ENCODE data around the gene AMOTL1. TPM values are rescaled to one million over a fixed set of nuclear protein-coding genes. Genes with fewer than 3 reads are reported as not detected.

The AMOTL1 gene
- polyA plus RNA-seq, 1 of the 3 experiments (the other 2 are of a cell fraction), result 10.7 TPM

DNA sequence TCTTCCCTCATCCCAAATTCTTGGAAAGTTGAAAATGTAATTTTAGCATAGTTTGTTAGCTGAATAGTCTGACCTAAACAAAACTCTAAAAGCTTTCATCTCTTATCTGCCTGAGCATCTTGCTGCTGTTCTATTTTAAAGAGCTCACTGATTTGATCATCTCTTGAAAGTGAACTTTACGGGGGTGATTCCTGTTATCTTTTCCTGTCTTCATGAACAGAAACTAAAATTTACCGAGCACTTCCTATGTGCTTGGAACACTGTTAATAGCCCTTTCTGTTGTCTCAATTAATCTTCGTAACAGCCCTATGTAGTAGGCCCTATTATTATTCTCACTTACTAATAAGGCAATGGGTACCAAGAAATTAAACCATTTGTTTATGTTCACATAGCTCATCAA is 12.3 kb downstream of the AMOTL1 start:
- WGBS (ENCODE audit: low lambda C conversion rate), result 12% methylated on average over 3 of the region's 3 CpGs
- Histone ChIP-seq H3K9ac (peak overlapping the region; percentile 54; the same call in 1 of the 2 replicates), H3K4me1 (ENCODE audit: control insufficient read depth in 1 of 2, insufficient read depth in 2 of 2, low read depth in 1 of 2, low read length in 1 of 2) (peaks cover 30 to 56% of the 10 kb centered on the region in 2 experiments), H4K20me1 (ENCODE audit: insufficient read depth) (no peaks in the 10 kb centered on the region), H3K79me2 (ENCODE audit: insufficient read depth) (peaks cover 100% of the 10 kb centered on the region), H3K9me2 (no peaks in the 10 kb centered on the region), H2AFZ (ENCODE audit: low read depth) (0 out of 2 replicates have a peak overlapping the region, but pooled peaks have one; percentile 11), H3K27ac (ENCODE audit: low read depth in 2 of 2, low read length in 1 of 2) (peak overlapping the region; percentile 71 to 87), H3K36me3 (replicated peaks in 1 of 2; ENCODE audit: control insufficient read depth in 1 of 2, insufficient read depth in 2 of 2, low read length in 1 of 2) (no peaks in the 10 kb centered on the region), H3K27me3 (ENCODE audit: insufficient read depth) (no peaks in the 10 kb centered on the region), H3K4me2 (peak overlapping the region; percentile 84), H3F3A (replicated peaks; ENCODE audit: insufficient read depth) (peaks cover 19% of the 10 kb centered on the region), H3K9me3 (no peaks in the 10 kb centered on the region), H3K4me3 (ENCODE audit: low read depth in 2 of 2, low read length in 1 of 2) (peak overlapping the region; percentile 38 to 42; a peak in 3 of 4 replicates)
- POLR2A ChIA-PET, result interaction anchor here (0.8 to 1.2 kb wide), 2 partner anchors 12 to 1041 kb away, joined by 3 read pairs; partner anchors contain the start of gene AMOTL1
- CTCF ChIA-PET, result interaction anchor here (0.8 to 2.0 kb wide), 5 partner anchors 12 to 157 kb away, joined by 3 to 6 read pairs (median 3); no protein-coding TSS in a partner anchor
- TF ChIP-seq GATA2 (CRISPR knock-in tag; IDR thresholded peaks at IDR 0.05) (peak; percentile 53), TCF12 (IDR thresholded peaks at IDR 0.05) (0 out of 2 replicates have a peak, but pooled peaks have one; percentile 7), FOXM1 (IDR thresholded peaks at IDR 0.05; ENCODE audit: low read depth) (no peak), RCOR1 (IDR thresholded peaks at IDR 0.05; ENCODE audit: low read length) (peak; percentile 23; the same call in 1 of the 2 replicates)
- DNase-seq, result peak; percentile 22

DNA sequence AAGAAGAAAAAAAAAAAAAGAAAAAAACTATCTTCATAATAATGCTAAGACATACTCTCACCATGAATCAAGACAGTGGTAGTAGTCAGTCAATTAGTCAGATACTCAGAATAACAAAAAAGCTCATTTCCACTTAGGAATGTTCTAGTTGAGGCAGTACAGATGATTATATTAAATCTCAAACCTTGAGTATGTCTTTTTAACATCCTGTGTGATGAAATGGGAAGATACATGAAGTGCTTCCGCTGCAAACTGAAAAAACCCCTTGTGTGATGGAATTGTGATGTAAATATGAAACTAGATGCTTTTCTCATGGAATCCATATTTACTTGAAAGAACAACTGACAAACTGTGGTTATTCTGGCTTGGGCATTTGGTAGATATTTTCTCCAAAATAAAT is 13.7 kb downstream of the AMOTL1 start:
- H3K79me2 ChIP-seq (ENCODE audit: insufficient read depth), result peaks cover 99% of the 10 kb centered on the region
- no peak for DNase-seq
- no peak overlapping the region for H3K4me2 ChIP-seq
- H3K27ac ChIP-seq (ENCODE audit: low read depth in 2 of 2, low read length in 1 of 2), result peak overlapping the region in 1 of 2 experiments; percentile 71; a peak in 2 of 4 replicates
- H3K9me2 ChIP-seq, result no peaks in the 10 kb centered on the region
- no peak overlapping the region for H3K4me3 ChIP-seq (ENCODE audit: low read depth in 2 of 2, low read length in 1 of 2)
- CTCF ChIA-PET, result interaction anchor here (1.0 to 1.2 kb wide), 2 partner anchors 13 to 46 kb away, joined by 3 read pairs; no protein-coding TSS in a partner anchor
- H3K36me3 ChIP-seq (replicated peaks in 1 of 2; ENCODE audit: control insufficient read depth in 1 of 2, insufficient read depth in 2 of 2, low read length in 1 of 2), result no peaks in the 10 kb centered on the region
- no peaks in the 10 kb centered on the region for H3K27me3 ChIP-seq (ENCODE audit: insufficient read depth)
- no peak overlapping the region for H2AFZ ChIP-seq (ENCODE audit: low read depth)
- no peak overlapping the region for H3K9ac ChIP-seq
- 84% methylated on average over 1 of the region's 1 CpG for WGBS (ENCODE audit: low lambda C conversion rate)
- POLR2A ChIA-PET, result no interaction called here
- 0 out of 2 replicates have a peak, but pooled peaks cover 2% of the 10 kb centered on the region for H4K20me1 ChIP-seq (ENCODE audit: insufficient read depth)
- no peak for TF ChIP-seq GABPA (IDR thresholded peaks at IDR 0.05; ENCODE audit: low read depth)
- TF ChIP-seq CHD2 (IDR thresholded peaks at IDR 0.05; ENCODE audit: low read length, partially characterized antibody), result no peak
- TF ChIP-seq MEF2A (IDR thresholded peaks at IDR 0.05; ENCODE audit: borderline replicate concordance, low read depth), result no peak
- TF ChIP-seq, protein P1, sequence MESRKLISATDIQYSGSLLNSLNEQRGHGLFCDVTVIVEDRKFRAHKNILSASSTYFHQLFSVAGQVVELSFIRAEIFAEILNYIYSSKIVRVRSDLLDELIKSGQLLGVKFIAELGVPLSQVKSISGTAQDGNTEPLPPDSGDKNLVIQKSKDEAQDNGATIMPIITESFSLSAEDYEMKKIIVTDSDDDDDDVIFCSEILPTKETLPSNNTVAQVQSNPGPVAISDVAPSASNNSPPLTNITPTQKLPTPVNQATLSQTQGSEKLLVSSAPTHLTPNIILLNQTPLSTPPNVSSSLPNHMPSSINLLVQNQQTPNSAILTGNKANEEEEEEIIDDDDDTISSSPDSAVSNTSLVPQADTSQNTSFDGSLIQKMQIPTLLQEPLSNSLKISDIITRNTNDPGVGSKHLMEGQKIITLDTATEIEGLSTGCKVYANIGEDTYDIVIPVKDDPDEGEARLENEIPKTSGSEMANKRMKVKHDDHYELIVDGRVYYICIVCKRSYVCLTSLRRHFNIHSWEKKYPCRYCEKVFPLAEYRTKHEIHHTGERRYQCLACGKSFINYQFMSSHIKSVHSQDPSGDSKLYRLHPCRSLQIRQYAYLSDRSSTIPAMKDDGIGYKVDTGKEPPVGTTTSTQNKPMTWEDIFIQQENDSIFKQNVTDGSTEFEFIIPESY (IDR thresholded peaks at IDR 0.05; ENCODE audit: borderline replicate concordance, low read depth), result no peak
- TF ChIP-seq, protein P2, sequence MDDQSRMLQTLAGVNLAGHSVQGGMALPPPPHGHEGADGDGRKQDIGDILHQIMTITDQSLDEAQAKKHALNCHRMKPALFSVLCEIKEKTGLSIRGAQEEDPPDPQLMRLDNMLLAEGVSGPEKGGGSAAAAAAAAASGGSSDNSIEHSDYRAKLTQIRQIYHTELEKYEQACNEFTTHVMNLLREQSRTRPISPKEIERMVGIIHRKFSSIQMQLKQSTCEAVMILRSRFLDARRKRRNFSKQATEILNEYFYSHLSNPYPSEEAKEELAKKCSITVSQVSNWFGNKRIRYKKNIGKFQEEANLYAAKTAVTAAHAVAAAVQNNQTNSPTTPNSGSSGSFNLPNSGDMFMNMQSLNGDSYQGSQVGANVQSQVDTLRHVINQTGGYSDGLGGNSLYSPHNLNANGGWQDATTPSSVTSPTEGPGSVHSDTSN (IDR thresholded peaks at IDR 0.05), result no peak
- TF ChIP-seq, protein P3, sequence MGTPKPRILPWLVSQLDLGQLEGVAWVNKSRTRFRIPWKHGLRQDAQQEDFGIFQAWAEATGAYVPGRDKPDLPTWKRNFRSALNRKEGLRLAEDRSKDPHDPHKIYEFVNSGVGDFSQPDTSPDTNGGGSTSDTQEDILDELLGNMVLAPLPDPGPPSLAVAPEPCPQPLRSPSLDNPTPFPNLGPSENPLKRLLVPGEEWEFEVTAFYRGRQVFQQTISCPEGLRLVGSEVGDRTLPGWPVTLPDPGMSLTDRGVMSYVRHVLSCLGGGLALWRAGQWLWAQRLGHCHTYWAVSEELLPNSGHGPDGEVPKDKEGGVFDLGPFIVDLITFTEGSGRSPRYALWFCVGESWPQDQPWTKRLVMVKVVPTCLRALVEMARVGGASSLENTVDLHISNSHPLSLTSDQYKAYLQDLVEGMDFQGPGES (IDR thresholded peaks at IDR 0.05; ENCODE audit: low read depth, low read length), result no peak
- no peak for TF ChIP-seq JUND (IDR thresholded peaks at IDR 0.05)
- TF ChIP-seq, protein P4, sequence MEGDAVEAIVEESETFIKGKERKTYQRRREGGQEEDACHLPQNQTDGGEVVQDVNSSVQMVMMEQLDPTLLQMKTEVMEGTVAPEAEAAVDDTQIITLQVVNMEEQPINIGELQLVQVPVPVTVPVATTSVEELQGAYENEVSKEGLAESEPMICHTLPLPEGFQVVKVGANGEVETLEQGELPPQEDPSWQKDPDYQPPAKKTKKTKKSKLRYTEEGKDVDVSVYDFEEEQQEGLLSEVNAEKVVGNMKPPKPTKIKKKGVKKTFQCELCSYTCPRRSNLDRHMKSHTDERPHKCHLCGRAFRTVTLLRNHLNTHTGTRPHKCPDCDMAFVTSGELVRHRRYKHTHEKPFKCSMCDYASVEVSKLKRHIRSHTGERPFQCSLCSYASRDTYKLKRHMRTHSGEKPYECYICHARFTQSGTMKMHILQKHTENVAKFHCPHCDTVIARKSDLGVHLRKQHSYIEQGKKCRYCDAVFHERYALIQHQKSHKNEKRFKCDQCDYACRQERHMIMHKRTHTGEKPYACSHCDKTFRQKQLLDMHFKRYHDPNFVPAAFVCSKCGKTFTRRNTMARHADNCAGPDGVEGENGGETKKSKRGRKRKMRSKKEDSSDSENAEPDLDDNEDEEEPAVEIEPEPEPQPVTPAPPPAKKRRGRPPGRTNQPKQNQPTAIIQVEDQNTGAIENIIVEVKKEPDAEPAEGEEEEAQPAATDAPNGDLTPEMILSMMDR (IDR thresholded peaks at IDR 0.05), result no peak
- TF ChIP-seq FOXM1 (IDR thresholded peaks at IDR 0.05; ENCODE audit: low read depth), result no peak
- no peak for TF ChIP-seq ELF1 (IDR thresholded peaks at IDR 0.05)
- no peaks in the 10 kb centered on the region for H3K9me3 ChIP-seq
- H3K4me1 ChIP-seq (ENCODE audit: control insufficient read depth in 1 of 2, insufficient read depth in 2 of 2, low read depth in 1 of 2, low read length in 1 of 2), result peaks cover 24 to 53% of the 10 kb centered on the region in 2 experiments
- H3F3A ChIP-seq (replicated peaks; ENCODE audit: insufficient read depth), result peaks cover 12% of the 10 kb centered on the region
